GM19238 (cell line): ENCODE results near the gene CLDN8.

ENCODE experiments used
- DNase-seq: peaks from one replicate; pipeline ENCODE4 v3.0.0; 2011; ENCODE audit warnings: low spot score; ENCODE audit not compliant: insufficient read length

The CLDN8 gene

GRCh38 chr21:30216041-30216723 is at the start of gene CLDN8:
Gene CLDN8, minus strand, starts transcription at chr21:30216097. Its CDS starts 172 bp downstream, at chr21:30215925.
- DNase-seq: no peak

GRCh38 chr21:30257773-30258172 is 41.9 kb upstream of the CLDN8 start:
- DNase-seq: no peak

- no peak for DNase-seq
Measured at GRCh38 chr21:30256100-30256499, 40.2 kb upstream of the CLDN8 start.

- no peak for DNase-seq
Measured at GRCh38 chr21:30255679-30256078, 39.8 kb upstream of the CLDN8 start.

GRCh38 chr21:30251781-30252180 is 35.9 kb upstream of the CLDN8 start:
- DNase-seq: no peak

- no peak for DNase-seq
Measured at GRCh38 chr21:30249936-30250335, 34.0 kb upstream of the CLDN8 start.

GRCh38 chr21:30248844-30249243 is 32.9 kb upstream of the CLDN8 start:
- no peak for DNase-seq

- no peak for DNase-seq
Measured at GRCh38 chr21:30245061-30245460, 29.2 kb upstream of the CLDN8 start.

- DNase-seq: no peak
Measured at GRCh38 chr21:30243691-30244090, 27.8 kb upstream of the CLDN8 start.

GRCh38 chr21:30240661-30241060 is 24.8 kb upstream of the CLDN8 start:
- DNase-seq: no peak

- DNase-seq: no peak
Measured at GRCh38 chr21:30238168-30238567, 22.3 kb upstream of the CLDN8 start.

- no peak for DNase-seq
Measured at GRCh38 chr21:30234643-30235042, 18.7 kb upstream of the CLDN8 start.

GRCh38 chr21:30234050-30234449 is 18.2 kb upstream of the CLDN8 start:
- DNase-seq: no peak

GRCh38 chr21:30233228-30234020 is 17.5 kb upstream of the CLDN8 start:
- no peak for DNase-seq

GRCh38 chr21:30232011-30232410 is 16.1 kb upstream of the CLDN8 start:
- DNase-seq: no peak

- DNase-seq: no peak
Measured at GRCh38 chr21:30227633-30228404, 11.9 kb upstream of the CLDN8 start.

GRCh38 chr21:30227128-30227527 is 11.2 kb upstream of the CLDN8 start:
- DNase-seq: no peak

- DNase-seq: no peak
Measured at GRCh38 chr21:30223596-30223995, 7.7 kb upstream of the CLDN8 start.

GRCh38 chr21:30222724-30223123 is 6.8 kb upstream of the CLDN8 start:
- DNase-seq: no peak

GRCh38 chr21:30211071-30211470 is 4.8 kb downstream of the CLDN8 start:
- DNase-seq: no peak

GRCh38 chr21:30209601-30210000 is 6.3 kb downstream of the CLDN8 start:
- no peak for DNase-seq

- DNase-seq: no peak
Measured at GRCh38 chr21:30207252-30207579, 8.7 kb downstream of the CLDN8 start.
